ENCODE data around the gene RNASEL. TPM values are rescaled to one million over a fixed set of nuclear protein-coding genes. Genes with fewer than 3 reads are reported as not detected.

RNASEL gene
- total and polyA plus RNA-seq, 4 donors: 1.3 to 3.9 (median 2.4) TPM

GRCh38 chr1:182628657-182629056, 39.6 kb upstream of the RNASEL start:
- Histone ChIP-seq H3K27ac (ENCODE audit: low read depth in 1 of 2, low read length in 2 of 2) (no peak overlapping the region), H3K36me3 (ENCODE audit: control insufficient read depth in 4 of 4, insufficient read depth in 3 of 4, low read depth in 1 of 4, low read length in 3 of 4) (no peaks in the 10 kb centered on the region), H3K27me3 (ENCODE audit: control insufficient read depth in 4 of 4, insufficient read depth in 4 of 4, low read length in 3 of 4) (peaks cover 0 to 2% (median 0%) of the 10 kb centered on the region in 4 donors), H3K9me3 (ENCODE audit: control insufficient read depth in 4 of 4, low read length in 3 of 4) (no peaks in the 10 kb centered on the region), H3K9ac (ENCODE audit: low read depth in 1 of 2, low read length in 2 of 2) (no peak overlapping the region), H3K4me1 (ENCODE audit: control insufficient read depth in 4 of 4, insufficient read depth in 4 of 4, low read length in 3 of 4) (peaks cover 0 to 4% (median 2%) of the 10 kb centered on the region in 4 donors), H3K4me3 (ENCODE audit: low read depth in 1 of 3, low read length in 3 of 3) (no peak overlapping the region)
- WGBS: 97% methylated on average over 1 of the region's 1 CpG
- TF ChIP-seq, protein P1, sequence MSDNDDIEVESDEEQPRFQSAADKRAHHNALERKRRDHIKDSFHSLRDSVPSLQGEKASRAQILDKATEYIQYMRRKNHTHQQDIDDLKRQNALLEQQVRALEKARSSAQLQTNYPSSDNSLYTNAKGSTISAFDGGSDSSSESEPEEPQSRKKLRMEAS (IDR thresholded peaks at IDR 0.05): no peak
- TF ChIP-seq TAF1 (conservative IDR thresholded peaks at IDR 0.05) (no peak), NR2F2 (IDR thresholded peaks at IDR 0.05) (no peak), SP1 (IDR thresholded peaks at IDR 0.05) (no peak), JUND (IDR thresholded peaks at IDR 0.05) (no peak), FOXA2 (IDR thresholded peaks at IDR 0.05) (no peak), HNF4G (IDR thresholded peaks at IDR 0.05) (no peak), RXRA (IDR thresholded peaks at IDR 0.05) (no peak), ATF3 (IDR thresholded peaks at IDR 0.05) (no peak), YY1 (IDR thresholded peaks at IDR 0.05) (no peak), GABPA (IDR thresholded peaks at IDR 0.05 in 1 of 2, conservative IDR thresholded peaks at IDR 0.05 in 1 of 2) (no peak), FOXA1 (IDR thresholded peaks at IDR 0.05) (no peak)
- TF ChIP-seq, protein P2, sequence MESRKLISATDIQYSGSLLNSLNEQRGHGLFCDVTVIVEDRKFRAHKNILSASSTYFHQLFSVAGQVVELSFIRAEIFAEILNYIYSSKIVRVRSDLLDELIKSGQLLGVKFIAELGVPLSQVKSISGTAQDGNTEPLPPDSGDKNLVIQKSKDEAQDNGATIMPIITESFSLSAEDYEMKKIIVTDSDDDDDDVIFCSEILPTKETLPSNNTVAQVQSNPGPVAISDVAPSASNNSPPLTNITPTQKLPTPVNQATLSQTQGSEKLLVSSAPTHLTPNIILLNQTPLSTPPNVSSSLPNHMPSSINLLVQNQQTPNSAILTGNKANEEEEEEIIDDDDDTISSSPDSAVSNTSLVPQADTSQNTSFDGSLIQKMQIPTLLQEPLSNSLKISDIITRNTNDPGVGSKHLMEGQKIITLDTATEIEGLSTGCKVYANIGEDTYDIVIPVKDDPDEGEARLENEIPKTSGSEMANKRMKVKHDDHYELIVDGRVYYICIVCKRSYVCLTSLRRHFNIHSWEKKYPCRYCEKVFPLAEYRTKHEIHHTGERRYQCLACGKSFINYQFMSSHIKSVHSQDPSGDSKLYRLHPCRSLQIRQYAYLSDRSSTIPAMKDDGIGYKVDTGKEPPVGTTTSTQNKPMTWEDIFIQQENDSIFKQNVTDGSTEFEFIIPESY (IDR thresholded peaks at IDR 0.05): no peak
- TF ChIP-seq, protein P3, sequence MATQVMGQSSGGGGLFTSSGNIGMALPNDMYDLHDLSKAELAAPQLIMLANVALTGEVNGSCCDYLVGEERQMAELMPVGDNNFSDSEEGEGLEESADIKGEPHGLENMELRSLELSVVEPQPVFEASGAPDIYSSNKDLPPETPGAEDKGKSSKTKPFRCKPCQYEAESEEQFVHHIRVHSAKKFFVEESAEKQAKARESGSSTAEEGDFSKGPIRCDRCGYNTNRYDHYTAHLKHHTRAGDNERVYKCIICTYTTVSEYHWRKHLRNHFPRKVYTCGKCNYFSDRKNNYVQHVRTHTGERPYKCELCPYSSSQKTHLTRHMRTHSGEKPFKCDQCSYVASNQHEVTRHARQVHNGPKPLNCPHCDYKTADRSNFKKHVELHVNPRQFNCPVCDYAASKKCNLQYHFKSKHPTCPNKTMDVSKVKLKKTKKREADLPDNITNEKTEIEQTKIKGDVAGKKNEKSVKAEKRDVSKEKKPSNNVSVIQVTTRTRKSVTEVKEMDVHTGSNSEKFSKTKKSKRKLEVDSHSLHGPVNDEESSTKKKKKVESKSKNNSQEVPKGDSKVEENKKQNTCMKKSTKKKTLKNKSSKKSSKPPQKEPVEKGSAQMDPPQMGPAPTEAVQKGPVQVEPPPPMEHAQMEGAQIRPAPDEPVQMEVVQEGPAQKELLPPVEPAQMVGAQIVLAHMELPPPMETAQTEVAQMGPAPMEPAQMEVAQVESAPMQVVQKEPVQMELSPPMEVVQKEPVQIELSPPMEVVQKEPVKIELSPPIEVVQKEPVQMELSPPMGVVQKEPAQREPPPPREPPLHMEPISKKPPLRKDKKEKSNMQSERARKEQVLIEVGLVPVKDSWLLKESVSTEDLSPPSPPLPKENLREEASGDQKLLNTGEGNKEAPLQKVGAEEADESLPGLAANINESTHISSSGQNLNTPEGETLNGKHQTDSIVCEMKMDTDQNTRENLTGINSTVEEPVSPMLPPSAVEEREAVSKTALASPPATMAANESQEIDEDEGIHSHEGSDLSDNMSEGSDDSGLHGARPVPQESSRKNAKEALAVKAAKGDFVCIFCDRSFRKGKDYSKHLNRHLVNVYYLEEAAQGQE (IDR thresholded peaks at IDR 0.05): no peak
- no peak for DNase-seq (ENCODE audit: low spot score)

GRCh38 chr1:182627622-182628021, 38.6 kb upstream of the RNASEL start:
- Histone ChIP-seq H3K27ac (ENCODE audit: low read depth in 1 of 2, low read length in 2 of 2) (no peak overlapping the region), H3K9ac (ENCODE audit: low read depth in 1 of 2, low read length in 2 of 2) (no peak overlapping the region), H3K27me3 (ENCODE audit: control insufficient read depth in 4 of 4, insufficient read depth in 4 of 4, low read length in 3 of 4) (peaks cover 0 to 2% (median 0%) of the 10 kb centered on the region in 4 donors), H3K4me1 (ENCODE audit: control insufficient read depth in 4 of 4, insufficient read depth in 4 of 4, low read length in 3 of 4) (peaks cover 0 to 4% (median 2%) of the 10 kb centered on the region in 4 donors), H3K36me3 (ENCODE audit: control insufficient read depth in 4 of 4, insufficient read depth in 3 of 4, low read depth in 1 of 4, low read length in 3 of 4) (no peaks in the 10 kb centered on the region), H3K4me3 (ENCODE audit: low read depth in 1 of 3, low read length in 3 of 3) (no peak overlapping the region), H3K9me3 (ENCODE audit: control insufficient read depth in 4 of 4, low read length in 3 of 4) (no peaks in the 10 kb centered on the region)
- 86% methylated on average over 2 of the region's 2 CpGs for WGBS
- TF ChIP-seq EGR1 (IDR thresholded peaks at IDR 0.05; ENCODE audit: low read depth in 2 of 2): no peak
- TF ChIP-seq FOXA2 (IDR thresholded peaks at IDR 0.05): no peak
- no peak for TF ChIP-seq GABPA (IDR thresholded peaks at IDR 0.05 in 1 of 2, conservative IDR thresholded peaks at IDR 0.05 in 1 of 2)
- no peak for TF ChIP-seq RXRA (IDR thresholded peaks at IDR 0.05)
- no peak for DNase-seq (ENCODE audit: low spot score)

Measured in liver (tissue), 9 donors.